ELF-1 (cell line): ENCODE results near the gene PPM1A.
A peak's percentile ranks its signal among the peaks of the same experiment; 100 is the strongest.

ENCODE experiments used
- DNase-seq: peaks from one replicate; pipeline ENCODE4 v3.0.0-alpha.2; 2016; ENCODE audit warnings: low read depth, low spot score

The PPM1A gene

GRCh38 chr14:60226298-60226697, 22.7 kb upstream of the PPM1A start:
- no peak for DNase-seq

- no peak for DNase-seq
Observed at GRCh38 chr14:60227291-60227690, 21.7 kb upstream of the PPM1A start.

GRCh38 chr14:60229614-60230013, 19.4 kb upstream of the PPM1A start:
- DNase-seq: no peak

GRCh38 chr14:60232185-60232584, 16.8 kb upstream of the PPM1A start:
- DNase-seq: no peak

GRCh38 chr14:60233251-60233650, 15.8 kb upstream of the PPM1A start:
- DNase-seq: no peak

- DNase-seq: no peak
Observed at GRCh38 chr14:60233891-60234290, 15.1 kb upstream of the PPM1A start.

GRCh38 chr14:60235440-60235839, 13.6 kb upstream of the PPM1A start:
- no peak for DNase-seq

GRCh38 chr14:60238955-60239354, 10.1 kb upstream of the PPM1A start:
- DNase-seq: no peak

GRCh38 chr14:60240139-60240856, 8.7 kb upstream of the PPM1A start:
- DNase-seq: no peak

- DNase-seq: no peak
Observed at GRCh38 chr14:60241091-60241490, 7.9 kb upstream of the PPM1A start.

- DNase-seq: no peak
Observed at GRCh38 chr14:60242429-60242828, 6.6 kb upstream of the PPM1A start.

GRCh38 chr14:60245380-60246177, 3.4 kb upstream of the PPM1A start:
- DNase-seq: no peak

- peak; percentile 95 for DNase-seq
Observed at GRCh38 chr14:60247994-60248696, 876 bp upstream of the PPM1A start.

- peak; percentile 73 for DNase-seq
Observed at GRCh38 chr14:60249321-60250256, 568 bp downstream of the PPM1A start.

- peak; percentile 23 for DNase-seq
Observed at GRCh38 chr14:60250257-60251035, 1.4 kb downstream of the PPM1A start.

- DNase-seq: no peak
Observed at GRCh38 chr14:60251877-60252276, 2.9 kb downstream of the PPM1A start.

- no peak for DNase-seq
Observed at GRCh38 chr14:60252630-60253029, 3.6 kb downstream of the PPM1A start.

GRCh38 chr14:60253649-60254048, 4.6 kb downstream of the PPM1A start:
- no peak for DNase-seq

GRCh38 chr14:60254176-60254575, 5.2 kb downstream of the PPM1A start:
- DNase-seq: no peak

- DNase-seq: no peak
Observed at GRCh38 chr14:60257865-60258264, 8.8 kb downstream of the PPM1A start.

- DNase-seq: no peak
Observed at GRCh38 chr14:60265163-60265562, 16.1 kb downstream of the PPM1A start.
